ENCODE results near the gene TRIM36. TPM values are rescaled to one million over a fixed set of nuclear protein-coding genes. Genes with fewer than 3 reads are reported as not detected.
A peak's percentile ranks its signal among the peaks of the same experiment; 100 is the strongest.

The TRIM36 gene
- total RNA-seq, 1 experiment from 2014 or later = 12.6 TPM

DNA sequence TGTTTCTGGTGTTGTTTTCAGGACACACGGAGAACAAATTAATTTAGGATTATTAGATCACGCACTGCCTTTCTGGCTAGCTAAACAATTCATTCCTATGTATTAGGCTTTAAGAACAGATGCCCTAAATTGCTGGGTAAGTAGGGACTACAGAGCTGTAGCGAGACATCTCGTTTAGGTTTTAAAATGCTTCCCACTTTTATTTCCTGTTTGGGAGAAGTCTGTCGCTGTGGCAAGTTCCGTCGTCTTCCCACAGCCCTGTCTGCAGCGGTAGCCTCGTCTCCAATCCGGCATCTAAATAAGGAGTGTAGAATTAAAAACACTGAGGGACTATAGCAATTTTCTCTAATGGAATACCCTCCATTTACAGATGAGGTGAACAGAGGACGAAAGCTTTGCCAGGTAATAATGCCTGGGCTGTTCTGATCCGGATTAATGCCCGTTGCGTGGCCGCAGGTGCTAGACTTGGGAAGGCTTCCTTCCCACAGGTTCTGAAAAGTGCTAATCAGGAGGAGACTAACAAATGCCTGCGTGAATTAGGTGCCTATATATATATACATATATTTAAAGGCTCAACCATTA, 1.3 kb upstream of the TRIM36 start:
- ChIA-PET RAD21 (ENCODE audit: low non-redundant PET in 1 of 2, low total read pairs in 2 of 2, uncharacterized antibody in 2 of 2, unreplicated experiment in 2 of 2) (no interaction called here), POLR2A (interaction anchor here (1.1 kb wide), 1 partner anchor 91 kb away, joined by 4 read pairs; no protein-coding TSS in a partner anchor), CTCF (no interaction called here)
- Histone ChIP-seq H4K20me1 (ENCODE audit: insufficient read depth) (no peaks in the 10 kb centered on the region), H3K9me3 (ENCODE audit: control insufficient read depth in 1 of 2, insufficient read depth in 1 of 2, low read depth in 1 of 2, low read length in 2 of 2) (peaks cover 0 to 3% of the 10 kb centered on the region in 2 experiments; a peak in 1 of 4 replicates), H3K4me1 (ENCODE audit: control insufficient read depth in 1 of 2, insufficient read depth in 2 of 2, low read length in 2 of 2) (peaks cover 11 to 22% of the 10 kb centered on the region in 2 experiments; a peak in 3 of 4 replicates), H3K79me2 (ENCODE audit: insufficient read depth, low read length) (no peaks in the 10 kb centered on the region), H3K27ac (ENCODE audit: low read depth, low read length) (peak overlapping the region; percentile 70; the same call in 1 of the 2 replicates), H2AFZ (ENCODE audit: low read depth, low read length, poor library complexity, severe bottlenecking) (no peak overlapping the region), H3K4me2 (ENCODE audit: low read length) (peak overlapping the region; percentile 98), H3K36me3 (ENCODE audit: control insufficient read depth in 1 of 2, insufficient read depth in 2 of 2, low read length in 2 of 2) (no peaks in the 10 kb centered on the region), H3K9ac (ENCODE audit: low read length) (peak overlapping the region; percentile 63), H3K9me2 (ENCODE audit: insufficient read depth) (no peaks in the 10 kb centered on the region), H3K4me3 (replicated peaks in 1 of 2; ENCODE audit: low read depth in 1 of 2, low read length in 2 of 2) (peak overlapping the region; percentile 67 to 89), H3K27me3 (ENCODE audit: insufficient read depth, low read length) (no peaks in the 10 kb centered on the region)
- TF ChIP-seq, protein P1, sequence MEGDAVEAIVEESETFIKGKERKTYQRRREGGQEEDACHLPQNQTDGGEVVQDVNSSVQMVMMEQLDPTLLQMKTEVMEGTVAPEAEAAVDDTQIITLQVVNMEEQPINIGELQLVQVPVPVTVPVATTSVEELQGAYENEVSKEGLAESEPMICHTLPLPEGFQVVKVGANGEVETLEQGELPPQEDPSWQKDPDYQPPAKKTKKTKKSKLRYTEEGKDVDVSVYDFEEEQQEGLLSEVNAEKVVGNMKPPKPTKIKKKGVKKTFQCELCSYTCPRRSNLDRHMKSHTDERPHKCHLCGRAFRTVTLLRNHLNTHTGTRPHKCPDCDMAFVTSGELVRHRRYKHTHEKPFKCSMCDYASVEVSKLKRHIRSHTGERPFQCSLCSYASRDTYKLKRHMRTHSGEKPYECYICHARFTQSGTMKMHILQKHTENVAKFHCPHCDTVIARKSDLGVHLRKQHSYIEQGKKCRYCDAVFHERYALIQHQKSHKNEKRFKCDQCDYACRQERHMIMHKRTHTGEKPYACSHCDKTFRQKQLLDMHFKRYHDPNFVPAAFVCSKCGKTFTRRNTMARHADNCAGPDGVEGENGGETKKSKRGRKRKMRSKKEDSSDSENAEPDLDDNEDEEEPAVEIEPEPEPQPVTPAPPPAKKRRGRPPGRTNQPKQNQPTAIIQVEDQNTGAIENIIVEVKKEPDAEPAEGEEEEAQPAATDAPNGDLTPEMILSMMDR (IDR thresholded peaks at IDR 0.05 in 2 of 3, conservative IDR thresholded peaks at IDR 0.05 in 1 of 3; ENCODE audit: borderline replicate concordance in 1 of 3, insufficient read depth in 1 of 3, low read depth in 2 of 3, low read length in 2 of 3) = no peak
- TF ChIP-seq CEBPB (IDR thresholded peaks at IDR 0.05; ENCODE audit: low read depth) = no peak
- TF ChIP-seq, protein P2, sequence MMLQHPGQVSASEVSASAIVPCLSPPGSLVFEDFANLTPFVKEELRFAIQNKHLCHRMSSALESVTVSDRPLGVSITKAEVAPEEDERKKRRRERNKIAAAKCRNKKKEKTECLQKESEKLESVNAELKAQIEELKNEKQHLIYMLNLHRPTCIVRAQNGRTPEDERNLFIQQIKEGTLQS (IDR thresholded peaks at IDR 0.05) = no peak
- TF ChIP-seq CBX3 (IDR thresholded peaks at IDR 0.05; ENCODE audit: low read depth) = no peak
- no peak for TF ChIP-seq SRF (IDR thresholded peaks at IDR 0.05; ENCODE audit: low read depth)
- TF ChIP-seq RAD21 (IDR thresholded peaks at IDR 0.05; ENCODE audit: low read depth) = no peak
- no peak for TF ChIP-seq EGR1 (IDR thresholded peaks at IDR 0.05; ENCODE audit: low read depth)
- TF ChIP-seq EZH2phosphoT487 (IDR thresholded peaks at IDR 0.05; ENCODE audit: borderline replicate concordance) = no peak
- TF ChIP-seq ZNF274 (IDR thresholded peaks at IDR 0.05; ENCODE audit: low read depth, low read length) = no peak
- TF ChIP-seq EZH2 (IDR thresholded peaks at IDR 0.05) = no peak
- DNase-seq (ENCODE audit: low read depth, low spot score) = no peak
- intact Hi-C loops (cut with micrococcal nuclease) = no loop called here
- TSS peak; percentile 55 for BruUV-seq (replicated peaks)
- no peak for ATAC-seq
